Measurements from ENCODE around the gene USP31. TPM values are rescaled to one million over a fixed set of nuclear protein-coding genes. Genes with fewer than 3 reads are reported as not detected.

USP31 gene
- total and polyA plus RNA-seq, 2 of the 8 experiments (the other 6 are each of a cell fraction or from before 2014, with no cell fraction given) = 6.7 to 19.0 TPM

GRCh38 chr16:23158114-23158513, 8.9 kb upstream of the USP31 start:
- WGBS, 2 experiments (ENCODE audit: extremely low coverage in 1 of 2, insufficient coverage in 1 of 2, insufficient read length in 1 of 2, insufficient replicate concordance in 2 of 2, low coverage in 1 of 2, low lambda C conversion rate in 2 of 2, missing lambda C conversion rate in 1 of 2) = 94% methylated on average over 6 of the region's 6 CpGs; no CpG with 5 or more reads in 1 of the 2 experiments
- TF ChIP-seq E2F6 (IDR thresholded peaks at IDR 0.05) = no peak
- no peak for TF ChIP-seq CTBP2 (IDR thresholded peaks at IDR 0.05; ENCODE audit: borderline replicate concordance, insufficient read depth, insufficient read length, low read length)
- TF ChIP-seq USF2 (IDR thresholded peaks at IDR 0.05; ENCODE audit: low read length) = no peak
- TF ChIP-seq KDM1A (IDR thresholded peaks at IDR 0.05; ENCODE audit: borderline replicate concordance, low read length) = no peak
- TF ChIP-seq HDAC6 (IDR thresholded peaks at IDR 0.05; ENCODE audit: low read depth, low read length) = no peak
- no peak for TF ChIP-seq SP4 (IDR thresholded peaks at IDR 0.05; ENCODE audit: low read length)
- TF ChIP-seq KDM4A (IDR thresholded peaks at IDR 0.05; ENCODE audit: low read depth, low read length, severe bottlenecking) = no peak
- no peak for TF ChIP-seq BRCA1 (IDR thresholded peaks at IDR 0.05; ENCODE audit: low read depth, low read length)
- TF ChIP-seq JUND (IDR thresholded peaks at IDR 0.05; ENCODE audit: low read length) = no peak
- TF ChIP-seq SAP30 (IDR thresholded peaks at IDR 0.05; ENCODE audit: insufficient read depth, insufficient replicate concordance, low read length) = no peak
- no peak for TF ChIP-seq EZH2 (IDR thresholded peaks at IDR 0.05; ENCODE audit: low read depth, low read length, severe bottlenecking)
- TF ChIP-seq SUZ12 (IDR thresholded peaks at IDR 0.05; ENCODE audit: low read length) = no peak

More at GRCh38 chr16:23158114-23158513, 8.9 kb upstream of the USP31 start:
- FAIRE-seq (no peak), DNase-seq (ENCODE audit: low read depth in 1 of 2, low spot score in 2 of 2) (no peak)
- ChIA-PET CTCF (ENCODE audit: partially characterized antibody) (interaction anchor here (1.5 kb wide), 1 partner anchor 14 kb away, joined by 4 read pairs; no protein-coding TSS in a partner anchor), POLR2A (ENCODE audit: partially characterized antibody) (interaction anchor here (0.7 kb wide), 1 partner anchor 36 kb away, joined by 3 read pairs; no protein-coding TSS in a partner anchor)
- no peak overlapping the region for H2BK12ac ChIP-seq (ENCODE audit: low read depth, low read length)
- H2AFZ ChIP-seq (ENCODE audit: low read length) = no peak overlapping the region
- H3K56ac ChIP-seq (replicated peaks; ENCODE audit: insufficient read length, low read depth, low read length) = no peak overlapping the region
- H4K5ac ChIP-seq (ENCODE audit: insufficient read length, low read depth, low read length) = no peak overlapping the region
- H4K8ac ChIP-seq (ENCODE audit: extremely low read depth, insufficient read depth, low read length) = no peak overlapping the region
- H3K14ac ChIP-seq (ENCODE audit: insufficient read length) = no peak overlapping the region
- H3K4me3 ChIP-seq (ENCODE audit: extremely low read depth in 1 of 4, insufficient read depth in 2 of 4, low read depth in 3 of 4, low read length in 4 of 4) = no peak overlapping the region
- H3K4me2 ChIP-seq (ENCODE audit: insufficient read depth in 1 of 2, low read depth in 2 of 2, low read length in 2 of 2) = no peak overlapping the region
- no peak overlapping the region for H2BK15ac ChIP-seq (ENCODE audit: low read length)
- H3K36me3 ChIP-seq (ENCODE audit: control insufficient read depth in 2 of 4, insufficient read depth in 4 of 4, low read length in 3 of 4) = no peaks in the 10 kb centered on the region
- no peak overlapping the region for H3K18ac ChIP-seq (ENCODE audit: extremely low read depth, low read length)
- no peaks in the 10 kb centered on the region for H3K79me1 ChIP-seq (ENCODE audit: low read depth, low read length)
- no peak overlapping the region for H3K9ac ChIP-seq (replicated peaks in 1 of 4; ENCODE audit: extremely low read depth in 1 of 4, low read depth in 3 of 4, low read length in 3 of 4)
- H3K4ac ChIP-seq (replicated peaks; ENCODE audit: insufficient read length, low read depth, low read length) = no peak overlapping the region
- no peaks in the 10 kb centered on the region; the same call in 1 of the 2 replicates for H3K23me2 ChIP-seq (ENCODE audit: low read depth, low read length)
- H4K91ac ChIP-seq (replicated peaks; ENCODE audit: insufficient read length, low read length) = no peak overlapping the region
- H3K79me2 ChIP-seq (ENCODE audit: control insufficient read depth in 1 of 2, insufficient read depth in 2 of 2, low read length in 2 of 2) = no peaks in the 10 kb centered on the region
- H4K20me1 ChIP-seq (replicated peaks in 1 of 2; ENCODE audit: control insufficient read depth in 1 of 2, insufficient read depth in 2 of 2, low read length in 2 of 2) = no peaks in the 10 kb centered on the region
- H2BK20ac ChIP-seq (ENCODE audit: low read length) = no peak overlapping the region
- no peak overlapping the region for H3K23ac ChIP-seq (ENCODE audit: insufficient read length)
- H3K27ac ChIP-seq (ENCODE audit: low read depth, low read length) = no peak overlapping the region
- no peak overlapping the region for H2AK5ac ChIP-seq (ENCODE audit: low read depth, low read length)
- no peak overlapping the region for H2BK120ac ChIP-seq (replicated peaks; ENCODE audit: low read depth, low read length)
- peaks cover 0 to 4% of the 10 kb centered on the region in 2 experiments; a peak in 1 of 4 replicates for H3K9me3 ChIP-seq (ENCODE audit: insufficient read depth in 2 of 2, low read depth in 1 of 2, low read length in 1 of 2)
- H3K27me3 ChIP-seq (replicated peaks in 1 of 4; ENCODE audit: control insufficient read depth in 3 of 4, extremely low read depth in 1 of 4, insufficient read depth in 3 of 4, low read length in 3 of 4) = no peaks in the 10 kb centered on the region
- H2BK5ac ChIP-seq (ENCODE audit: low read depth, low read length) = no peak overlapping the region
- H3K4me1 ChIP-seq (replicated peaks in 1 of 4; ENCODE audit: control insufficient read depth in 3 of 4, insufficient read depth in 4 of 4, low read length in 3 of 4) = no peaks in the 10 kb centered on the region; a peak in 1 of 7 replicates
